Frontal cortex (tissue), 4 donors: ENCODE data around the gene TSPEAR. TPM values are rescaled to one million over a fixed set of nuclear protein-coding genes. Genes with fewer than 3 reads are reported as not detected.
"Not testable (repeated sequence)": the region's sequence is repeated elsewhere in the genome, so short reads cannot be mapped to it uniquely, and the experiment has no call there.

ENCODE experiments used
- DNase-seq, 2 donors: peaks; one replicate each; pipeline ENCODE4 v3.0.0; 2012; ENCODE audit warnings: low spot score in 2 of 2
- FAIRE-seq: peaks from 2 replicates; lab custom pipeline; 2012; peaks lifted over from hg19 to GRCh38; lab: Jason Lieb, UNC
- total RNA-seq: library from RNA; depleted of rRNA; stranded (reverse); fragments of >200 nt; gene quantifications from one replicate; pipeline ENCODE4 v1.2.3, GENCODE V29; 2014
- donor health status: control.
- donor health status: control.
- donor health status: control.

The TSPEAR gene
- total RNA-seq, 1 donor from 2014 or later = not detected

DNA sequence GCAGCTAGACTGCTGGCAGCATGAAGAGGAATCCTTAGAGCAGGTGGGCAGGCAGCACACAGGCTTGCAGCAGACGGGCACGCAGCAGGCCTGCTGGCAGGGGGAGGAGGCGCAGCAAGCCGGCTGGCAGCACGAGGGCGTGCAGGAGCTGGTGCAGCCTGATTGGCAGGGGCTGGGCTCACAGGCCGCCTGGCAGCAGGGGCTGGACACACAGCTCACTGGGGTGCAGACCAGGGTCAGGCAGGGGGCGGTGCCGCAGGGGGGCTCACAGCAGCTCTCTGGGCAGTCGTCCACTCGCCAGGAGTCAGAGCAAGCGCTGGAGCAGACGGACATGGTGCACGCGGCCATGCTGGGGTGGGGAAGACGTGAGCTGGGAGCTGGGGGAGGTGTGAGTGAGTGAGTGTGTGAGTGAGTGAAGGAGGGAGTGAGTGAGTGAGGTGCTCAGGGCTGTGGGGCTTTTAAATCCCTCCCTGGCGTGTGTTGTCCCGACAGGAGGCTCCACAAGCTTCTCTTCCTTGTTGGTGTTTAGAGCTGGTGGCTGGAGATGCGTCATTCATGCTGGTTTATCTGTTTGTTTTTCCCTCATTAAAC is 131.0 kb downstream of the TSPEAR start, which contains the start of gene KRTAP10-5:
KRTAP10-5 (minus strand) TSS at position 374 of the 591 bp plus-strand sequence; CDS start at position 348, 26 bp downstream.
- not testable (repeated sequence) for DNase-seq, FAIRE-seq

DNA sequence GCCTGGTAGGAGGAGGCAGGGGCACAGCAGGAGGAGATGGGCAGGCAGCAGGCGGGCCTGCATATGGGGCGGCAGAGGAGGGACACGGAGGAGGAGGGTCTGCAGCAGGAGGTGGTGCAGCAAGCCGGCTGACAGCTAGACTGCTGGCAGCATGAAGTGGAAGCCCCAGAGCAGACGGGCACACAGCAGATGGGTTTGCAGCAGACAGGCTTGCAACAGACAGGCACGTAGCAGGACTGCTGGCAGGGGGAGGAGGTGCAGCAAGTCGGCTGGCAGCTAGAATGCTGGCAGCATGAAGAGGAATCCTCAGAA is 131.6 kb downstream of the TSPEAR start:
- FAIRE-seq = no peak
- DNase-seq = no peak

DNA sequence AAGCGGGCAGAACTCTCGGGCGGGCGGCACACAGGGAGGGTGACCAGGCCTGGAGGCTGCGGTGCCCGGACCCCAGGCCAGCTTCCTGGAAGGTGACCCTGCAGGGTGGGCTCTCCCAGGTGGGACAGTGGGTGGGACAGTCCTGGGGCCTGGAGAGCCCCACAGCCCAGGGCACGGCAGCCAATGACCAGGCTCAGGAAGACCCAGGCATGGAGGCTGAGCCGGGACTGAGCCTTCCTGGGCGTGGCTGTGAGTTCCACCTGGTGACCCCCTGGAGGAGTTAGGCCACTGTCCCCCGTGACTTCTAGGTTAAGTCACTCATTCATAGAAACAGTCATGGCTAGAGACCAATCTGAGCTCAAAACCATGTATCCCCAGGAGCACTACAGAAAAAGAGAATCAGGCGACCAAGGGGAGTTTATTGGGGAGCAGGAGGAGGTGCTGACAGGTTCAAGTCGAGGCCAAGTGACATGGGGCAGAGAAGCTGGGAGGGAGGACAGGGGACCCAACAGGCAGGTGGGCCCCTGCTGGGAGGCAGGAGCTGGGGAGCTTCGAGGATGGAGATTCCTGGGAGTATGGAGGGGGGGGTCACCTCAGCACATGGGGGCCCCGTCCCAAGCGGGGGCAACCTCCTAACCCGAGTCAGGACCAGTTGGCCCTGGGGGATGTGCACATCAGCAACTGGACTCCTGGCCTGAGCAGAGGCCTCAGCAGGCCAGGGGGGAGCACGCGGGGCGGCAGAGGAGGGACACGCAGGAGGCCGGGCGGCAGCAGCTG is 132.1 kb downstream of the TSPEAR start:
- FAIRE-seq (no peak), DNase-seq (no peak)

DNA sequence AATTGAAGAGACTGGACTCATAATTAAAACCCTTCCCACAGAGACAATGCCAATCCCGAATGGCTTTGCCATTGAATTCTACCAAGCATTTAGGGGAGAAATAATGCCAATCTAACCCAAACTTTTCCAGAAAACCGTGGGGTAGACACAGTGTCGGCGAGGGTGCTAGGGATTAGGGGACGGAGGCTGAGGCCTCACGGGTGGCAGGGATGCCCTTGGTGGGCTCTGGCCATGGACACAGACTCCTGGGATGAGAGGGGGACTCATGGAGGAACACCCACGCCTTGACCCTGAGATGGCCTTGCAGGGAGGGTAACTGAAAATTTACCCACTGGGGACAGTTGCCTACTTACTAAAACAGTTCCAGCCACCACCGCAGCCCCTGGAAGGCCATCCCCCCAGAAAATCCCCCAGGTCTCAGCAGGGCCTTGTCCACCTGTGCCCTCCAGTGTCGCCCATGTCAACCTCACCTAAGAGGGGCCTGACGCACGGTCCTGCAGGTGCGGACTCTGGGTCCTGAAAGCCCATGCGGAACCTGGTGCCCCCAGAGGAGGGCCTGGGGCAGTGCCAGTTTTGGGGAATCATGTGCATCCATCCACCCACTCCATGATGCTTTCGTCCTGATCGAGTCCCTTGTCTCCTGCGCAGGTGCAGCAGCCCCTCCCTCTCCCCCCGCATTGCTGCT is 132.9 kb downstream of the TSPEAR start:
- FAIRE-seq (no peak), DNase-seq (no peak)

DNA sequence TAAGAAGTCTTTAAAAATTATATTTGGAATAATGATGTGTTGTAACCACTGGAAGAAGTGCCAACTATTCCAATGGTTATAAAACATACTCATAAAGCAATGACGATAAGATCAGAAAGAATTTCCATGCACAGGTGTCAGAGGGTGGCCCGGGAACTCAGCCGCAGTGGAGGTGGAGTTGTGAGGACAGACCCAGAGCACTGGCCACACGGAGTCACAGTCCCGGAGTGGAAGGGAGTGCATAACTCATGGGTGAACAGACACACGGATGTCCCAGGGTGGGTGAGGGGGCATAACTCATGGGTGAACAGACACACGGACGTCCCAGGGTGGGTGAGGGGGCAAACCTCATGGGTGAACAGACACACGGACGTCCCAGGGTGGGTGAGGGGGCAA is 135.3 kb downstream of the TSPEAR start:
- no peak for DNase-seq
- FAIRE-seq = no peak

DNA sequence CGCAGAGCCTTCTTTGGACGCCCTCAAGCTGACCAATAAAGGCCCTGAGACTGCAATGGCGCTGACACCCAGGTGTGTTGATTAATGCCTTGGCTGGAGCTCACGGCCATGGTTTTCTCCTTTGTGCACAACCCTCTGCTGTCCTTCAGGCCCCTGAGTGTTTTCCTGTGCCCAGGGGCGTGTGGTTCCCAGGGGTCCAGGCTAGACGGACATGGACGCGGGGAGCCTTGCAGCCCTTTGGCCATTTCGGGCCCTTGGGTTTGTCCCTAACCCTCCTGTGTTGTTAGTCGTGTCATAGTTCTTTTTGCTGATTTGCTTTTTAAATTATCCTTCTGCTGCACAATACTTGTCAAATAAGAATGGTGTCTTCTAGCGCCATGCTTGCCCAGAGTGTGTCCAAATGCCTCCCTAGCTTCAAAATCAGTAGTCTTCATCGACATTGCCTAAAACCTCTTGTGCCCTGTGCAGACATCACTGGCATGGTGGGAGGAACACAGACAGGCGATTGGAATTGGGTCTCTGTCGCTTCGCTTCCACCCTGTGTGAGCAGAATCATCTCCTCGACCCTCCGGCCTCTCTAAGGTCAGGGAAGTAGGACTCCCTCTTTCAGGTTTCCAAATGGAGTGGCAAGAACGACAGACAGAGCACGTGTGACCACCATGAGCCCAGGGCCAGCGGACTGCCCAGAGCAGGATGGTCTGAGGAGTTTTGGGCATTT is 135.9 kb downstream of the TSPEAR start:
- no peak for FAIRE-seq

DNA sequence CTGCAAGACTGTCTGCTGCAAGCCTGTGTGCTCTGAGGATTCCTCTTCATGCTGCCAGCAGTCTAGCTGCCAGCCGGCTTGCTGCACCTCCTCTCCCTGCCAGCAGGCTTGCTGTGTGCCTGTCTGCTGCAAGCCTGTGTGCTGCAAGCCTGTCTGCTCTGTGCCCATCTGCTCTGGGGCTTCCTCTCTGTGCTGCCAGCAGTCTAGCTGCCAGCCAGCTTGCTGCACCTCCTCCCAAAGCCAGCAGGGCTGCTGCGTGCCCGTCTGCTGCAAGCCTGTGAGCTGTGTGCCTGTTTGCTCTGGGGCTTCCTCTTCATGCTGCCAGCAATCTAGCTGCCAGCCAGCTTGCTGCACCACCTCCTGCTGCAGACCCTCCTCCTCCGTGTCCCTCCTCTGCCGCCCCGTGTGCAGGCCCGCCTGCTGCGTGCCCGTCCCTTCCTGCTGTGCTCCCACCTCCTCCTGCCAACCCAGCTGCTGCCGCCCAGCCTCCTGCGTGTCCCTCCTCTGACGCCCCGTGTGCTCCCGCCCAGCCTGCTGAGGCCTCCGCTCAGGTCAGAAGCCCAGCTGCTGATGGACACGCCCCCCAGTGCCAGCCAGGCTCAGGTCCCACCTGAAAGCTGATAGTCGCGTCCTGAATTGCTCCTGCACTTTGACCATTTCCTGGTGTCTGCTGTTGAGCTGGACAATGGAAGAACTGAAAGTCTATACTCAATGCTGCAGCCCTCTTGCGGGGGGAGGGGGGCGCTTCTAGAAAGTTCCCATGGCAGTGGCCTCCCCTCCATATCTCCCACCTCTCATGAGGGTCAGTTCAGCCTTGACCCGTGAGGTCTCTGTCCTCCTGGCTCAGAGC is 136.7 kb downstream of the TSPEAR start:
- FAIRE-seq (no peak), DNase-seq (no peak)

More for the DNA sequence above, 135.9 kb downstream of the TSPEAR start:
- DNase-seq = no peak

DNA sequence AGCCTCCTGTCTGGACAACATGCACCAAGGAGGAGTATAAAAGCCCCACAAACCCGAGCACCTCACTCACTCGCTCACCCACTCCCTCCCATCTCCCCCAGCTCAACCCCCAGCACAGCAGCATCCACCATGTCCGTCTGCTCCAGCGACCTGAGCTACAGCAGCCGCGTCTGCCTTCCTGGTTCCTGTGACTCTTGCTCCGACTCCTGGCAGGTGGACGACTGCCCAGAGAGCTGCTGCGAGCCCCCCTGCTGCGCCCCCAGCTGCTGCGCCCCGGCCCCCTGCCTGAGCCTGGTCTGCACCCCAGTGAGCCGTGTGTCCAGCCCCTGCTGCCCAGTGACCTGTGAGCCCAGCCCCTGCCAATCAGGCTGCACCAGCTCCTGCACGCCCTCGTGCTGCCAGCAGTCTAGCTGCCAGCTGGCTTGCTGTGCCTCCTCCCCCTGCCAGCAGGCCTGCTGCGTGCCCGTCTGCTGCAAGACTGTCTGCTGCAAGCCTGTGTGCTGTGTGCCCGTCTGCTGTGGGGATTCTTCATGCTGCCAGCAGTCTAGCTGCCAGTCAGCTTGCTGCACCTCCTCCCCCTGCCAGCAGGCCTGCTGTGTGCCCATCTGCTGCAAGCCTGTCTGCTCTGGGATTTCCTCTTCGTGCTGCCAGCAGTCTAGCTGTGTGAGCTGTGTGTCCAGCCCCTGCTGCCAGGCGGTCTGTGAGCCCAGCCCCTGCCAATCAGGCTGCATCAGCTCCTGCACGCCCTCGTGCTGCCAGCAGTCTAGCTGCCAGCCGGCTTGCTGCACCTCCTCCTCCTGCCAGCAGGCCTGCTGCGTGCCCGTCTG is 137.5 kb downstream of the TSPEAR start, which contains the start of gene KRTAP10-4:
KRTAP10-4 (plus strand) TSS at position 100 of the 827 bp plus-strand sequence; CDS start at position 130, 30 bp downstream.
- FAIRE-seq, DNase-seq: not testable (repeated sequence)

DNA sequence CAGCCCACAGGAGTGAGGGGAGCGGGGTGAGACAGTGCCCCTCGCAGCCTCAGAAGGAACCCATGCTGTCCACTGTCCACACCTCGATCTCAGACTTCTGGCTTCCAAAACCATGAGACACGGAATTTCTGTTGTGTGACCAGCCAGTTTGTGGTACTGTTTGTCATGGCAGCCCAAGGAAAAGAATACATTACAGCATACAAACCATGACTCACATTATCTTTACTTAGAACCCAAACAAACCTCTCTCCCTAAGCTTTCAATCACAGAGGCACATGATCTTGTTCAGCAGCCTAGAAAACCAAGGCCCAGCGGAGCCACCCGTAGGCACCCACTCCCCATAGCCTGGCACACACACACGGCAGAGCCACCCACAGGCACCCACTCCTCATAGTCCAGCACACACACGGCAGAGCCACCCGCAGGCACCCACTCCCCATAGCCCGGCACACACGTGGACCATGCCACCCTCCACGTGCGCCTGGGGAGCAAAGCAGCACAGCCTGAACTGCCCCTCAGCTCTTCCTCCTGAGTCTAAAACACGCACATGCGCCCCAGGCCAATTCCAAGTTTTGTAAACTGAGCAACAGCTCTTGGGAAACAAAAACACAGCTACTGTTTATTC is 138.3 kb downstream of the TSPEAR start:
- DNase-seq (peak in 1 of 2 donors; percentile 36), FAIRE-seq (no peak)

DNA sequence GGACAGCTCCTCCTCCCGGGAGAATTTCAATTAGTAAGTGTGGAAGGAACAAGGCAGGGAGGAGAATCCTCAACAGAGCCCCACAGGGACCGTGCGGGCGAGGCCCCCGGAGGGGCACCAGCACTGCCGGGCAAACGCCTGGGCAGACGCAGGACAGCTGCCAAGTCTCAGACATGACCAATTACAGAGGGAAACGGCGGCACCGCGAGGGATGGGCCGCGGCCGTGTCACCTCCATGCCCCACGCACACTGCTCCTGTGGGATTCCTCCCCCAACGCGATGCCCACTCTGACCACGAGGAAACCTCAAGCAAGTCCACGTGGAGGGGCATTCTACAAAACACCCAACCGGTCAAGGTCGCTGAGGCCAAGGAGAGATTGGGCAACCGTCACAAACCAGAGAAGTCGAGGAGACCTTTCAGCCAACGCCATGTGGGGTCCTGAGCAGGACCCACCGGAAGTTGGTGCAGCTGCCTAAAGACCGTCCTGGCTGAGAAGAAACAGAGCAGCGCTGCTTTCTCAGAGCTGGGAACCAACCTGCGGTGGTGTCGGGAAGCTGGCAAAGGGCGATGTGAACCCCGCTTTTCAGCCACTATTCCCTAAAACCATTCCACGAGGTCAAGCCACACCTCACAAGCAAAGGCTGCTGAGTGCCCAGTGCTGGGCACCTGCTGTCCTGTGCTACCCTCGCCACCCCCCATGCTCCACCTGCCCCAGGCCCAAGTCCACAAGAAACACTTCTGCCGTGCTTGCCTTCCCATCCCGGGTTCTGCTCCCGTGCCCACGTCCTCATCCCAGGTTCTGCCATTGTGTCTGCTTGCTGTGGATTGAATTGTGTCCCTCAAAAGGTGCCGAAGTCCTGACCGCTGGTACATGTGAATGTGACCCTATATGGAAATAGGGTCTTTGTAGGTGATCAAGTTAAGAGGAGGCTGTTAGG is 139.3 kb downstream of the TSPEAR start:
- DNase-seq (no peak), FAIRE-seq (no peak)

DNA sequence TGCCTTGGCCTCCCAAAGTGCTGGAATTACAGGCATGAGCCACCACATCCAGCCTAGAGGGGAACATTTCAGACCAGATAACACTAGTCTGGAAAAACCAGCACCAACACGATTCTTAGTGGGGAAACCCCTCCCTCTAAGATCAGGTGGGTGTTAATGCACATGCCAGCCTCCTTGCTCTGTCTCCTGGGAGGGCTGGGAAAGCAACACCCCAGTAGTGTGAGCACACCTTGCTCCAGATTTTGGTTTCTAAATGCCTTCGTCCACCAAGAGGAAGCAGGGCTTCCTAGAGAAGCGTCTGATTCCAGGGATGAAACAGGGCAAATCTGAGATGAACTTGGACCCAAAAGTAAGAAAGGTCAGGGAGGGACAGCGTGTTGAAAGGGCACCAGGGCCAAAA is 140.1 kb downstream of the TSPEAR start:
- DNase-seq (no peak), FAIRE-seq (no peak)

DNA sequence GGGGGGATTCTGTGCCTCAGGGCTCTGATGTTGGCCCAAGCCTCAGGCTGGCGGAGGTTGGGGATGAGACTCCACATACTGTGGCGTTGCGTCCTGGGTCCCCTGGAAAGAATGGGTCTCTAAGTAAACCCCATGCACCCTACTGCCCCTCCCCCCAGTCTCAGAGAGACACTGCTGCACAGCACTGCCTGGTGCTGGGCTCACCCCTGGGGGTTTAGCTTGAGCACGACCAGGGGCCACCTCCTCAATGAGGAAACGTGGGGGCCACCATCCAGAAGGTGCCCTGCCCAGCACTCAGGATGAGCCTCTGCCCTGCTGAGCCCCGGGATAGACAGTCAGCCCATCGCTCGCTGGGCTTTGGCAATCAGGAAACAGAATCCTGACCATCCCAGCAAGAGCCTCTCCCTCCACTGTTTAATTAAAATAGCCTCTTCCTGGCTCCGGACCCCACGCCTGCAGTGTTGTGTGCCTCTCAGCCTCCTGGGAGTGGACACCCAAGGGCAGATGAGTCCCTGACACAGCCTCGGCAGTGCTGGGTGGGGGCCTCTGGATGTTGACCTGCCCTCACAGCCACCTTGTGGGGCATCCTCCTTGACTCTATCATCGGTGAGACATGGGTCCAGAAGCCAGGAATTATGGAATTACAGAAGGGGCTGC is 141.4 kb downstream of the TSPEAR start:
- FAIRE-seq = no peak
- no peak for DNase-seq

DNA sequence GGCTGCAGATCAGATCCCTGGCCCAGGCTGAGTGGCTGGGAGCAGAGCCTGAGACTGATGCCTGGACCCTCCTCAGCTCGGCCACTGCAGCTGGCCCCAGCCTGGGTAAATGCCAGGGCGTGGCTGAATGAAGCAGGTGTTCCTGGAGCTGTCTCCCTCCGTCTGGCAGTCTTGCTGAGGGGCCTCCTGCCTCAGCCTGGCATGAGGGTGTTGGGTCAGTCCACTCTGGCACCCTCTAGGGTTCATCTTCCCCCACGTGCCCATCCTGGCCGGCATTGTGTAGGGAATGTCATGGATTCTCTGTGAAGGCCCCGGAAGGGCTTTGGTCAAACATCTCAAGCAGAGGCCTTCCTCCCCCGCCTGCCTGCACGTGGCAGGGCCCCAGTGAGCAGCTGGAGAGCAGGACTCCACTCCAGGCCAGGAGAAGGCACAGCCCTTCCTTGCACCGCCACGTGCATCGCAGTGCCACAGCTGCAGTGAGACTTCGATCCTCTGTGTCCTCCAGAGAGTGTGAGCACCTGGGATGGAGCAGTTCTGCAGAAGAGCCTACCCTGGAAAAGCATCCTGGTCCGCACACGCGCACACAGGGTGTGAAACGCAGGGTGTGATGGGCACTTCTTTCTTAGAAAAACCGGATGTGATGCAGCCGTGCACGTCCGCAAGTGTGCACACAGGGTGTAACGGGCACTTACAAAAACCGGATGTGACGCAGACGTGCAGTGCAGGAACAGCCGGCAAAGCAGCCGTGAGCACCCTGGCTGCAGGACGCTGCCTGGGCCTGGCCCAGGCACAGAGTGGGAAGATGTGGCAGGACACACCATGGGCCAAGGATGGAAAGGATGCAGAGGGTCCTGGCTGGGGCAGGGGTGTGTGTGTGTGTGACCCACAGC is 142.5 kb downstream of the TSPEAR start:
- no peak for DNase-seq
- FAIRE-seq = no peak

DNA sequence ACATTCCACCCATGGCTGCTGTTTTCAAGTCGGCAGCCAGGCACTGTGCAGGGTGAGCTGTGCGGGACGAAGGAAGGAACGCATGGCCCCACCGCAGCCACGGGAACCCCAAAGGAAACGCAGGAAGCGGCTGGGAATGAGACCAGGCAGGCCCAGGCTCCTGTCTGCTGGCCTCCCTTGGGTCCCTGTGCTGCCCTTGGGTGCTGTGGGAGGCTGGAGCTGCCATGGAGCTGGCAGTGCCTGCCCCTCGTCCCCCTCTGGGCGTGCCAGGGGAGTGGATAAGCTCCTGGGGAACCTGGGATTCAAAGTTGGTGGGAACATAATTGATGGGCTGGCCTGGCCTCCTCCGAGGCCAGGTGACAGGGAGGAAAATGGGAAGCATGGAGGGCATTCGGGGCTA is 143.1 kb downstream of the TSPEAR start:
- FAIRE-seq = no peak
- no peak for DNase-seq

DNA sequence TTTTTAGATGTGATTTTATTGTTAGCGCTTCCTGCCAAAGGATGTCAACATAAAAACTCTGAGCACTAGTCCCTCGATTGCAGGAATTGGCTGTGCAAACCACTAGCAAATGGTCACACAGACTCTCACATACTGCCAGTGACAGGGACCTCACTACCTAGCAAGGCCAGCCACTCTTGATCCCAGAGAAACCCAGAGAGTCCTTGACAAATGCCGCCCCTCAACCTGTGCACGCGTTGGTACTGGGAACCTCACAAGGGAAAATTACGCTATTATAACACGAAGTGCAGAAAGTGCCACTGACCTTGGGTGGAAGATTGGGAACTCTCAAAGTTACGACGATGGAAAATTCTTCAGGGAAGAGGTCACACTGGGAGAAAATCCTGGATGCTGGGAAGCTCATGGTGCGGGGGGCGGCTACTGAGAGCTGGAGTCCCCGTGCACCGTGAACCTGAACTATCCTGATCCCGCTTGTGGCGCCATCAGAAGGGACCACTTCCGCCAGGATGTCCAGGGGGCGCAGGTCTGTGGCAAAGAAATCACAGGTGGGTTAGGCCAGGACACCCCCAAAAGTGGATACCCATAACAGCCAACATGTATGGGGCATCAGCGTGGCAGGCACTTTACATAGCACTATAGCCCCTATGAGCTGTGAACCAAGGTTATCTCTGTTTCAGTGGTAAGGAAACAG is 143.7 kb downstream of the TSPEAR start:
- FAIRE-seq (no peak), DNase-seq (no peak)
